T47D (cell line): Measurements from ENCODE around the gene FAM98C.

Source experiments
- DNase-seq, 2 experiments: peaks; one replicate each; pipeline versions ENCODE4 v3.0.0 to v3.0.0-alpha.2; 2011 to 2012; ENCODE audit warnings: low read depth in 1 of 2, low spot score in 1 of 2
- JUND ChIP-seq: IDR thresholded peaks from 2 replicates; pipeline ENCODE4 v1.6.1; 2012; ENCODE audit warnings: low read depth
- in situ Hi-C: cut with HindIII; loops from 2 replicates; pipeline ENCODE4 v1.10.0; 2016; ENCODE audit warnings: low sequenced_read_pairs, low pct_unique_long_range_greater_than_20kb

FAM98C gene

DNA sequence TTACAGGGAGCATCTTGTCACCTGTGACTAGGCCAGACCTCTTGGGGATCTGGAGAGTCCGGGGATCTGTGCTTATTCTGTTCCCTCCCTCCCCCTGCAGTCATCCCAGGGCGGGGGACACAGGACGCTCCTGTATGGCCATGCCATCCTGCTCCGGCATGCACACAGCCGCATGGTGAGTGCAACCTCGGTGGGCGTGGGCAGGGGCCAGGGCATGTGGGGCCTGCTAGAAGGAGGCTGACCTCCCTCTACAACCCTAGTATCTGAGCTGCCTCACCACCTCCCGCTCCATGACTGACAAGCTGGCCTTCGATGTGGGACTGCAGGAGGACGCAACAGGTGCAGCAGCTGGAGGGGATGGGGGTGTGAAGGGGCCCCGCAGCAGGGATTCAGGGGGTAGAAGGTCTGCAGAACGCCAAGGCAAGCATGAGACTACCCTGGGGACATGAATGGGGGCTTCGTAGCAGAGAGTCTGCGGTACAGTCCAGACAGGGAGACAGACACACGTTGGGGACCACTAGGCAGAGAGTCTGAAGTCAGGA, 40.6 kb downstream of the FAM98C start:
- in situ Hi-C loops = no loop called here
- TF ChIP-seq JUND = no peak
- no peak for DNase-seq

DNA sequence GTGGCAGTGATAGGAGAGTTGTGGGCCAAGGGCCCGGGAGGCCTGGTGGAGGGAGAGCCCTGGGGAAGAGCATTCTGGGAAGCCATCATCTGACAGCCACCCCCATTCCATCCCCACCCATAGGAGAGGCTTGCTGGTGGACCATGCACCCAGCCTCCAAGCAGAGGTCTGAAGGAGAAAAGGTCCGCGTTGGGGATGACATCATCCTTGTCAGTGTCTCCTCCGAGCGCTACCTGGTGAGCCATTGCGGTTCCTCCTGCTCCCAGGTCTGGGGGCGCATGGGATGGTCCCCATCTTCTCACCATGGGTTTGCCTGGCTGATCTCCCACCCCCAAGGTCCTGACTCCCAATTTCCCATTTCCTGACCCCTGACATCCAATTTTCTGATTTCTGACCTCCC, 41.1 kb downstream of the FAM98C start:
- in situ Hi-C loops = no loop called here
- no peak for TF ChIP-seq JUND
- DNase-seq = no peak

DNA sequence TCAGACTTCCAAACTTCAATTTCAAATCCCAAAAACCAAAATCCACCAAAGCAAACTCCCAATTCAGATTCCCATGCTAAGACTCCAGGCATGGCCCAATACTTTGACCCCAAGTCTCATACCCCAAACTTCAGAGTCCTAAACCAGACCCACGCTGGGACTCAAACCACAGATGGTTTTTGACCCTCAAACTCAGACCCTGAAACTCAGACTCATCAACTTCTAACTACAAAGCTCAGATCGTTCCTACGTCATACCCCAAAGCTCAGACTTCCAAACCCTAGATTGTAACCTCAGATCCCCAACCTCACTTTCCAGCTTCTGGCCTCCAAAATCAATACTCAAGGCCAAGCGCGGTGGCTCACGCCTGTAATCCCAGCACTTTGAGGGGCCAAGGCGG, 42.5 kb downstream of the FAM98C start:
- DNase-seq = no peak
- in situ Hi-C loops = no loop called here
- no peak for TF ChIP-seq JUND

DNA sequence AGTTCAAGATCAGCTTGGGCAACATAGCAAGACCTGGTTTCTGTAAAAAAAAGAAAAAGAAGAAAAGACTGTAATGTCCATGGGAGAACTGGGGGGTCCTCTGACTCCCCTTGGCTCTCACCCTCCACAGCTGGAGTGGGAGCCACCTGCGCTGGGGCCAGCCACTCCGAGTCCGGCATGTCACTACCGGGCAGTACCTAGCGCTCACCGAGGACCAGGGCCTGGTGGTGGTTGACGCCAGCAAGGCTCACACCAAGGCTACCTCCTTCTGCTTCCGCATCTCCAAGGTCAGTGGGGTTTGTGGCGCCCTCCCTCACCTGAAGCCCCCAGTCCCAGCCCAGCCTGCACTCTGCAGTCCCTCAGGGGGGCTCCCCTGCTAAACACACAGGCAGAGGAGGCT, 45.3 kb downstream of the FAM98C start:
- TF ChIP-seq JUND = no peak
- in situ Hi-C loops = no loop called here
- no peak for DNase-seq

DNA sequence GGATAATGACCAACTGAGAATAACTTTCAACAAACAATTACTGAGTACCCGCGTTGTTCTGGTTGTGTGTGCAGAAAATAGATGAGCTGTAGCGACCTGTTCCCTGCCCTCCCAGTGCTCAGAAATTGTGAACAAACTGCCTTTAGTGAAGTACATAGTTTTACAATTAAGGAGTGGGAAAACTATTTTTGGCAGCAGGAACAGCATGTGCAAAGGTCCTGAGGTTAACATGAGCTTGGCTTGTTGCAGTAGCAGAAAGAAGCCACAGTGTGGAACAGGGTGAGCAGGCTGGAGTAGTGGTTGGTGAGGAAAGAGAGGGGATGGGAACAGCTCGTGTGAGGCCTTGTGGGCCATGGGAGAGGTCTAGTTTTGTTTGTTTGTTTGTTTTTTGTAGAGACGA, 46.6 kb downstream of the FAM98C start:
- DNase-seq = no peak
- no peak for TF ChIP-seq JUND
- in situ Hi-C loops = no loop called here

DNA sequence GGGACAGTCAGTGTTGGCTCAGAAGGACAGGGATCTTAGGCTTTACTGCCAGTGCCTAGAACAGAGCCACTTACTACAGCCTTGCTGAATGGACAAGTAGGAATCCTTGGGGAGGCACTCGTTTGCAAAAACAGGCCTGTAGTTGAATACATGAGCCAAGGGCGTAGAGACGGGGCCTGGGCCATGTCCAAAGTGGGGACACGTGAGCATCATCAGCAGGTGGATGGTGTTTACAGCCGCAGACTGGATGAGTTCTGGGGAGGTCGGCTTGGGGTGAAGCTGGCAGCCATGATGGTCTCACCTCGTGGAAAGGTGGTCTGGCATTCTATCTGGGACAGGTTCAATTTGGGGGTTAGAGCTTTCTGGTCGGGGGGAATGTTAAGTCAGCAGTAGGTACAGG, 48.1 kb downstream of the FAM98C start:
- in situ Hi-C loops = no loop called here
- TF ChIP-seq JUND = no peak
- no peak for DNase-seq

DNA sequence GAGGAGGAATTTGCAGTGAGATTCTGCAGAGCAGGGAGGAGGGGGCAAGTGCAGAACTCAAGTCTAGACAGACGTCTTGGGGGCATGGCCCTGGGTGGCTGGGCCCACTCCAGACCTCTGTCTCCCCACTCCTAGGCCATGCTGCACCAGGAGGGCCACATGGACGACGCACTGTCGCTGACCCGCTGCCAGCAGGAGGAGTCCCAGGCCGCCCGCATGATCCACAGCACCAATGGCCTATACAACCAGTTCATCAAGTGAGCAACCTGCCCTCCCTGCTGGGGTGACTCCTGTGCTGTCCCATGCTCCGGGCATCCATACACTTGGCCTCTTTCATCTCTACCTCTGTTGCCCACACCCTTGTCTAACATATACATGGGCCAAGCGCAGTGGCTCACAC, 48.7 kb downstream of the FAM98C start:
- no peak for DNase-seq
- no peak for TF ChIP-seq JUND
- in situ Hi-C loops = no loop called here

DNA sequence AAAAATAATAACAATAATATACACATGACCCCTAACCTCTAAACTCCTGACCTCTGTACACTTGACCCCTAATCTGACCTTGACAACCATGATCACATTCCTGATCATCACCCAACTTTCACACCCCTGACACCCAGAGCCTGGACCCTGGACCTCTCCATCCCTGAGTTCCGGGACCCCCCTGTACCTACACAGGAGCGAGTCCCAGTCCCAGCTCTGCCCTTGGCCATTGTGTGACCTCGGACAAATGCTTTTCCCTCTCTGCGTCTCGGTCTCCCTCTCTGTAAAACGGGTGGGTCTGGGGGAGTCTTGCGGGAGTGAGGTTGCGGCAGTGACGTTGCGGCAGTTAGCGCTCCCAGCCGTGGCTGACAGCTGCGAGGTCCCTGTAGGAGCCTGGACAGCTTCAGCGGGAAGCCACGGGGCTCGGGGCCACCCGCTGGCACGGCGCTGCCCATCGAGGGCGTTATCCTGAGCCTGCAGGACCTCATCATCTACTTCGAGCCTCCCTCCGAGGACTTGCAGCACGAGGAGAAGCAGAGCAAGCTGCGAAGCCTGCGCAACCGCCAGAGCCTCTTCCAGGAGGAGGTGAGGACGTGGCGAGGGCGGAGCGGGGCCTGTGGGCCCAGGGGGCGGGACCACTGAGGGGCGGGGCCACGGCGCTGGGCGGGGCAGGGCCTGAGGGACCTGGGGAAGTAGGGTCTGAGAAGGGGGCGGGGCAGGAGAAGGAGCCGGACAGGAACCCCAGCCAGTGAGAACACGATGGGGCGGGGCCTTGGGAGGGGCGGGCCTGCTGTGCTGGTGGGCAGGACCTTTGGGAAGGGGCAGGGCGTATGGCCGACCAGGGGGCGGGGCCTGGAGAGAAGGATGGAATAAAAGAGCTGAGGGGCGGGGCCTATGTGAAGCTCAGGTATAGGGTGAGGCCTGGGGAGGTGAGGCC, 49.8 kb downstream of the FAM98C start:
- in situ Hi-C loops = no loop called here
- peak in 1 of 2 experiments; percentile 93 for DNase-seq
- no peak for TF ChIP-seq JUND

DNA sequence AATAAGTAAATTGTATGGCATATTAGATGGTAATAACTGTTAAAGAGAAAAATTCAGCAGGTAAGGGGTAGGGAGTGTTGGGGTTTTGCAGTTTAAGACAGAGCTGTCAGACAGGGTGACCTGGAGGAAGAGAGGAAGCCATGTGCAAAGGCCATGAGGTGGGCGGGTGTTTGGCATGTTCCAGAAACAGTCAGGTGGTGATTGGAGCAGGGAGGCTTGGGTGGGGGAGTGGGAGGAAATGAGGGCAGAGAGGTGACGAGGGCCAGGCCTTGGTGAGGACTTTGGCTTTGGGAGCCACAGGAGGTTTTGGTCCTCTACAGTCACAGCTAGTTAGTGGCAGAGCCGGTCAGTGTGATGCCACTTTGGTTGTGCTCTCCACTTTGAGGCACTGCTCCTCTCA, 50.7 kb downstream of the FAM98C start:
- TF ChIP-seq JUND = no peak
- no peak for DNase-seq
- in situ Hi-C loops = no loop called here

DNA sequence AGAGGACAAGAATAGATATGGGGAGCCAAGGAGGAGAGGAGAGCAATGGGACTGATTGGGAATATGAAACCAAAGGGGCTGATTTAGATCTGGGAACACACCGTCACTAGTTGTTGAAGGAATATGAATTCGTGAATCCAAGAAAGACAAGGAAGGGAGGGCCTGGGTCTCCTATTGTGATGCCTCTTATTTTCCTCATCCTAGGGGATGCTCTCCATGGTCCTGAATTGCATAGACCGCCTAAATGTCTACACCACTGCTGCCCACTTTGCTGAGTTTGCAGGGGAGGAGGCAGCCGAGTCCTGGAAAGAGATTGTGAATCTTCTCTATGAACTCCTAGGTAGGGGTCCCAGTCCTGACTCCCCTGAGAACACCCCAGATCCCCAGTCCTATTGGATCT, 52.1 kb downstream of the FAM98C start:
- no peak for TF ChIP-seq JUND
- in situ Hi-C loops = no loop called here
- DNase-seq = peak; percentile 30 to 47

DNA sequence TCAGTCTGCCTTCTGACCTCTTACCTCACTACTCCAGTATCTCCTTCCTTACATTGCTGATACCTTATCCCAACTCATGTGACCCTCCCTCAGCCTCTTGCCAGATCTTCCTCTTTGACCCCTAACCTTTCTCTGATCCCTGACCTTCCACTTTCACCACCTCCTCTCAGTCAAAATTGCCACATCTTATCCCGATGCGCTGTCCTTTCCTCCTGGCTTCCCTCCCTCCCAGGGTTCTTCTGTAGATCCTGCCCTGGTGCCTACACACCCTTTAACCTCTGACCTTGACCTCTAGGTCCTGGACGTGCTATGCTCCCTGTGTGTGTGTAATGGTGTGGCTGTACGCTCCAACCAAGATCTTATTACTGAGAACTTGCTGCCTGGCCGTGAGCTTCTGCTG, 54.3 kb downstream of the FAM98C start:
- in situ Hi-C loops = no loop called here
- no peak for TF ChIP-seq JUND
- no peak for DNase-seq

DNA sequence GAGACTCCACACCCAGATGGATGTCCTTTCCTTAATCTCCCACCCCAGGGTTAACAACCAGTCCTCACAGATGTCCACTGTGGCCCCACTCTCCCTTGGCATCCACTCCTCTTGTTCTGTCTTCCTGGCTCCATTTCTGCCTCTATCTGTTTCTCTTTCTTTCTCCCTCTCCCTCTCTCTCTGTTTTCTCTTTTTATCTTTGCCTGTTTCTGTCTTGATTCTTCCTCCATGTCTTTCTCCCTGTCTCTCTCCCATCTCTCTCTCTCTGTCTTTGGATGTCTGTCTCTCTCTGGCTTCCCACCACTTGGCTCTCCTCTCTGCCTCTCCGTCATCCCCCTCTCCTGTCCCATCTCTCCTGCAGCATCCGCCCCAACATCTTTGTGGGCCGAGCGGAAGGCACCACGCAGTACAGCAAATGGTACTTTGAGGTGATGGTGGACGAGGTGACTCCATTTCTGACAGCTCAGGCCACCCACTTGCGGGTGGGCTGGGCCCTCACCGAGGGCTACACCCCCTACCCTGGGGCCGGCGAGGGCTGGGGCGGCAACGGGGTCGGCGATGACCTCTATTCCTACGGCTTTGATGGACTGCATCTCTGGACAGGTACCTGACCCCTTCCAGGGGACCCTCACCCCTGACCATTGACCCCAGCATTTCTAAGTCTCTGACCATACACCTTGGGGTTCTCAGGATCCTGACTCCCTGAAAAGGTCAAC, 55.0 kb downstream of the FAM98C start:
- in situ Hi-C loops = no loop called here
- no peak for DNase-seq
- TF ChIP-seq JUND = no peak
